Breast epithelium (tissue), 4 donors: ENCODE results near the gene AUH. TPM values are rescaled to one million over a fixed set of nuclear protein-coding genes. Genes with fewer than 3 reads are reported as not detected.

Experiments used
- DNase-seq, 2 donors: peaks; one replicate each; pipeline ENCODE4 v3.0.0-alpha.2; 2019; ENCODE audit warnings: low spot score in 2 of 2
- H3K27ac ChIP-seq, 2 donors: fragments of 200-600 bp; sonication (generic) in 1 of 2; one replicate each; pipeline ENCODE4 v1.5.1; 2016 to 2019; ENCODE audit warnings: mild to moderate bottlenecking in 1 of 2
- H3K27me3 ChIP-seq, 2 donors: fragments of 200-600 bp; sonication (generic) in 1 of 2; one replicate each; pipeline versions ENCODE4 v1.5.1 to v1.6.0; 2017 to 2019; ENCODE audit warnings: control low read depth in 1 of 2, mild to moderate bottlenecking in 1 of 2
- H3K36me3 ChIP-seq: fragments of 200-600 bp; one replicate; pipeline ENCODE4 v1.5.1; 2019
- H3K4me1 ChIP-seq, 2 donors: fragments of 200-600 bp; sonication (generic); one replicate each; pipeline ENCODE4 v1.5.1; 2016 to 2019; ENCODE audit warnings: control low read depth in 1 of 2
- H3K4me3 ChIP-seq, 3 donors: fragments of 200-600 bp; sonication (generic); 1 replicate in 2 of 3; 2 replicates in 1 of 3; pipeline ENCODE4 v1.5.1; 2016 to 2019; ENCODE audit warnings: mild to moderate bottlenecking in 3 of 3, moderate library complexity in 2 of 3
- H3K9me3 ChIP-seq, 2 donors: fragments of 200-600 bp; sonication (generic) in 1 of 2; one replicate each; pipeline ENCODE4 v1.5.1; 2016 to 2019; ENCODE audit warnings: control low read depth in 1 of 2
- POLR2A ChIP-seq: fragments of 450-650 bp; IDR thresholded peaks from one replicate; pipeline ENCODE4 v1.6.1; 2016; ENCODE audit warnings: antibody characterized with exemption, mild to moderate bottlenecking, moderate library complexity
- POLR2AphosphoS5 ChIP-seq, 3 donors: sonication (generic); formaldehyde crosslinking; IDR thresholded peaks; one replicate each; pipeline ENCODE4 v1.6.1; 2017; ENCODE audit warnings: antibody characterized with exemption in 3 of 3
- intact Hi-C: fragments of 100-400 bp; cut with DNase I; formaldehyde crosslinking; loops from one replicate; pipeline ENCODE4 v1.15.1; 2023; ENCODE audit warnings: low total_unique reads
- total RNA-seq, 3 donors: library from RNA; depleted of rRNA; stranded (reverse); fragments of >200 nt; gene quantifications; one replicate each; pipeline ENCODE4 v1.1.0, GENCODE V29; 2016
- TF ChIP-seq, protein P1 (sequence below), 3 donors: fragments of 450-650 bp; IDR thresholded peaks; one replicate each; pipeline ENCODE4 v1.5.1; 2016 to 2017; ENCODE audit warnings: antibody characterized with exemption in 3 of 3, mild to moderate bottlenecking in 3 of 3, moderate library complexity in 3 of 3

The AUH gene
- total RNA-seq, 3 donors from 2014 or later = 34.2 to 64.4 (median 50.8) TPM

- no peaks in the 10 kb centered on the region for H3K9me3 ChIP-seq
- no peak overlapping the region for H3K4me3 ChIP-seq
- intact Hi-C loops = no loop called here
- no peak for DNase-seq
- TF ChIP-seq POLR2A (no peak), POLR2AphosphoS5 (IDR thresholded peaks at IDR 0.05) (no peak)
- TF ChIP-seq, protein P1, sequence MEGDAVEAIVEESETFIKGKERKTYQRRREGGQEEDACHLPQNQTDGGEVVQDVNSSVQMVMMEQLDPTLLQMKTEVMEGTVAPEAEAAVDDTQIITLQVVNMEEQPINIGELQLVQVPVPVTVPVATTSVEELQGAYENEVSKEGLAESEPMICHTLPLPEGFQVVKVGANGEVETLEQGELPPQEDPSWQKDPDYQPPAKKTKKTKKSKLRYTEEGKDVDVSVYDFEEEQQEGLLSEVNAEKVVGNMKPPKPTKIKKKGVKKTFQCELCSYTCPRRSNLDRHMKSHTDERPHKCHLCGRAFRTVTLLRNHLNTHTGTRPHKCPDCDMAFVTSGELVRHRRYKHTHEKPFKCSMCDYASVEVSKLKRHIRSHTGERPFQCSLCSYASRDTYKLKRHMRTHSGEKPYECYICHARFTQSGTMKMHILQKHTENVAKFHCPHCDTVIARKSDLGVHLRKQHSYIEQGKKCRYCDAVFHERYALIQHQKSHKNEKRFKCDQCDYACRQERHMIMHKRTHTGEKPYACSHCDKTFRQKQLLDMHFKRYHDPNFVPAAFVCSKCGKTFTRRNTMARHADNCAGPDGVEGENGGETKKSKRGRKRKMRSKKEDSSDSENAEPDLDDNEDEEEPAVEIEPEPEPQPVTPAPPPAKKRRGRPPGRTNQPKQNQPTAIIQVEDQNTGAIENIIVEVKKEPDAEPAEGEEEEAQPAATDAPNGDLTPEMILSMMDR (IDR thresholded peaks at IDR 0.05) = no peak
- no peaks in the 10 kb centered on the region for H3K36me3 ChIP-seq
- H3K4me1 ChIP-seq = peaks cover 0 to 10% of the 10 kb centered on the region in 2 donors
- H3K27me3 ChIP-seq = no peaks in the 10 kb centered on the region
- H3K27ac ChIP-seq = no peak overlapping the region
Measured at GRCh38 chr9:91179237-91180138, 182.2 kb downstream of the AUH start.

DNA sequence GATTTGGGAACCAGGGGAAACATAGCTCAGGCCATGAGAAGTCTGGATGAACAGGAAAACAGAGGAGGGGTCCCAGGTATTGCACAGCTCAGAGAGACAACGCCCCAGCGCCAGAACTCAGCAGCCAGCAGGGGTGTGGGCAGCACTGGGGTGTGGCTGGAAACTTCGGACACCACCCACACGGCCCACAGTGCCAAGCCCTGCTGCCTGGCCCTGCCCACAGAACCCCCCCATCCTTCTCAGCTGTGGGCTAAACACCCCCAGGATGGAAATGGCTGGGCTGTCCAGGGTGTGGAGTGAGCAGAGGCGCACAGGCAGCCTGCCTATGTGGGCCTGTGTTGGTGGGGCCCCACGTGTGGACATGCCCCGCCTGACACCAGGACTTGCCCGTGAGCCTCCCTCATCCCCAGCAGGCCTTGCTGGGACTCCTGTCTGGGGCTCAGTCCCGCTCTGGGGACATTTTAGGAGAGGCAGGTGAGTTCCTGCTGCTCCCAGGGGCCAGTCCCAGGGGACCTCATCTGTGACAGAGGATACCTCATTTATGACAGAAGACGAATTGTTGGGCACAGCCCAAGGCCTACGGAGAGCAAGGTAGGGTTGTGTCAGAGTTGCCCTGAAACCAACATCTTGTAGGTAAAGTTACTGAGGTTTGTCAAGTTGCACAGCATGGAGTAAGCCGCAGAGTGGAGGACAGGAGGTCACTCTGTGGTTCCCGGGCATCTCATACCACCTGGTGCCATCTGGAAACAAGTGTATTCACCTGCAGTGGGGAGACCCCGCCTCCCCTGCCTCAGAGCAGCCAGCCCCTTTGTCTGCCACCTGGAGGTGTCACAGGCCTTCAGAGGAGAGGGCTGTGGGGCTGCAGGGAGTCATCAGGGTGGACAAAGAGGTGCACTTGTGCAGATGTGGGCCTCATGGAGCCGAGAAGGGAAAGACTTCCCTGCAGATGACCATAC, 183.2 kb downstream of the AUH start:
- TF ChIP-seq POLR2A (no peak), POLR2AphosphoS5 (IDR thresholded peaks at IDR 0.05) (no peak)
- TF ChIP-seq, protein P1 (IDR thresholded peaks at IDR 0.05) = no peak
- intact Hi-C loops = no loop called here
- Histone ChIP-seq H3K27me3 (no peaks in the 10 kb centered on the region), H3K4me1 (peaks cover 0 to 10% of the 10 kb centered on the region in 2 donors), H3K36me3 (no peaks in the 10 kb centered on the region), H3K27ac (peak overlapping the region; percentile 62 to 77), H3K9me3 (no peaks in the 10 kb centered on the region), H3K4me3 (no peak overlapping the region)
- DNase-seq = peak in 1 of 2 donors; percentile 15

GRCh38 chr9:91177661-91178280, 183.9 kb downstream of the AUH start:
- Histone ChIP-seq H3K9me3 (no peaks in the 10 kb centered on the region), H3K27ac (peak overlapping the region; percentile 62 to 77), H3K4me1 (peaks cover 0 to 10% of the 10 kb centered on the region in 2 donors), H3K4me3 (peak overlapping the region in 1 of 3 donors; percentile 19), H3K36me3 (no peaks in the 10 kb centered on the region), H3K27me3 (no peaks in the 10 kb centered on the region)
- no peak for TF ChIP-seq POLR2A
- TF ChIP-seq POLR2AphosphoS5 (IDR thresholded peaks at IDR 0.05) = peak in 1 of 3 donors; percentile 10
- peak in 1 of 2 donors; percentile 59 for DNase-seq
- intact Hi-C loops = no loop called here

DNA sequence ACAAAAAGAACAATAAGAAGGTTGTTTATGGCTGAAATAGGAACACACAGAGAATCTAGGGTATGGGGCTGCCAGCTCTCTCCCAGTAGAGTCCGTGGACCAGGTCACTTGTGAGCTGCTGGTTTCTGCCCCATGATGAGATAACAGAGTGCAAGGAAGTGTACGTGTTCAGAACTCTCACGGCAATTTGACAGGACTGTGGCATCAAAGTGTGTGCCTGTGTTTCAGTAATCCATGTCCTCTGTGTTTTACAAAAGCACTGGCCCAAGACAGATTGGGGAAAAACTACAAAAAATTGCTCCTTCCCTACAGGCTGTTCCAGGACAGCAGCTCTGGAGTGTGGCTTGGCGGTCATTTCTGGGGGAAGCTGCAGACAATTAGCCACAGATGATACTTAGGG, 184.6 kb downstream of the AUH start:
- H3K27ac ChIP-seq = peak overlapping the region; percentile 62 to 77
- H3K27me3 ChIP-seq = no peaks in the 10 kb centered on the region
- peak in 1 of 2 donors; percentile 8 for DNase-seq
- H3K9me3 ChIP-seq = no peaks in the 10 kb centered on the region
- intact Hi-C loops = no loop called here
- no peak overlapping the region for H3K4me3 ChIP-seq
- H3K4me1 ChIP-seq = peaks cover 0 to 10% of the 10 kb centered on the region in 2 donors
- no peaks in the 10 kb centered on the region for H3K36me3 ChIP-seq
- TF ChIP-seq POLR2A = no peak
- TF ChIP-seq, protein P1 (IDR thresholded peaks at IDR 0.05) = no peak
- no peak for TF ChIP-seq POLR2AphosphoS5 (IDR thresholded peaks at IDR 0.05)

DNA sequence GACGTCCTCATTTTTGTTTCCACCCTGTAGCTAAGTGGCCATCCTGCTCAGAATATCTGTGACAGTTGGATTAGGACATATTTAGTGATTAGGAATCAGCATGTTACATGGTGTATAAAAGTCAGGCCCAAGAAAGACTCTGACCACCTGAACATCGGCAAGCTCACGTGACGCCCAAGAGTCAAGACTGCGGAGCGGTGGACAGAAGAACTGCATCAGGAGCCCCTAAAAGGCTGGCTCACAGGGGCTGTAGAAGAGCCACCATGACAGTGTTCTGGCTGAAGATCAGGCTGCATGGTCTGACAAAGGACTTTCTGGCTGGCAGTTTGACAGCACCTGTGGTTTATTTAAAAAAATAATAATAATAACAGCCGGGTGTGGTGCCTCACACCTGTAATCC, 185.3 kb downstream of the AUH start:
- Histone ChIP-seq H3K27ac (no peak overlapping the region), H3K4me1 (peaks cover 0 to 10% of the 10 kb centered on the region in 2 donors), H3K36me3 (no peaks in the 10 kb centered on the region), H3K9me3 (peaks cover 0 to 5% of the 10 kb centered on the region in 2 donors), H3K4me3 (no peak overlapping the region), H3K27me3 (no peaks in the 10 kb centered on the region)
- peak in 1 of 2 donors; percentile 10 for DNase-seq
- no peak for TF ChIP-seq POLR2AphosphoS5 (IDR thresholded peaks at IDR 0.05)
- TF ChIP-seq, protein P1 (IDR thresholded peaks at IDR 0.05) = no peak
- no peak for TF ChIP-seq POLR2A
- intact Hi-C loops = no loop called here
